HepG2 (cell line): ENCODE data around the gene VCAM1. TPM values are rescaled to one million over a fixed set of nuclear protein-coding genes. Genes with fewer than 3 reads are reported as not detected.

Source experiments
- ATAC-seq: fragments of 200-7000 bp; cut with Tn5 transposase; 3 replicates; pipeline ENCODE4 v1.9.1; 2020; ENCODE audit warnings: mild to moderate bottlenecking, moderate library complexity
- BruUV-seq: library from RNA; stranded (reverse); fragments of 400-500 nt; replicated peaks from 2 replicates; lab custom pipeline; 2021; lab: Mats Ljungman, UMichigan
- CTCF ChIA-PET: fragments of 300-600 bp; formaldehyde crosslinking; extraction: SDS; loops from one replicate; lab custom pipeline; 2021; ENCODE audit warnings: low total read pairs, inconsistent platforms, low intra/inter-chr PET ratio; lab: Yijun Ruan, JAX
- POLR2A ChIA-PET: fragments of 350-600 bp; sonication (Branson Sonifier 250); formaldehyde crosslinking; loops from one replicate; lab custom pipeline; 2020; ENCODE audit warnings: antibody characterized with exemption, inconsistent platforms; lab: Yijun Ruan, JAX
- DNase-seq: peaks from one replicate; pipeline ENCODE4 v3.0.0-alpha.2; 2015; ENCODE audit warnings: low spot score
- FAIRE-seq: peaks from 3 replicates; lab custom pipeline; 2011; peaks lifted over from hg19 to GRCh38; lab: Jason Lieb, UNC
- H2AFZ ChIP-seq: one replicate; pipeline ENCODE4 v1.6.1; 2011; ENCODE audit warnings: low read length, inconsistent platforms
- H3K27ac ChIP-seq: fragments of 300-600 bp; 3 replicates; pipeline ENCODE4 v1.8.0; 2011; ENCODE audit warnings: mixed run types, mild to moderate bottlenecking, mixed read lengths, low read length, inconsistent platforms; ENCODE audit not compliant: insufficient read depth; ENCODE audit errors: extremely low read length
- H3K27me3 ChIP-seq, 2 experiments: fragments of 200-600 bp in 1 of 2; 2 replicates in 1 of 2; 3 replicates in 1 of 2; pipeline versions ENCODE4 v1.6.0 to v1.8.0; 2011; ENCODE audit warnings: low read length in 2 of 2, mild to moderate bottlenecking in 2 of 2, moderate library complexity in 2 of 2, inconsistent platforms in 1 of 2; ENCODE audit not compliant: insufficient read depth in 2 of 2, control insufficient read depth in 1 of 2
- H3K36me3 ChIP-seq, 2 experiments: fragments of 200-600 bp in 1 of 2; replicated peaks in 1 of 2; 2 replicates in 1 of 2; 3 replicates in 1 of 2; pipeline versions ENCODE4 v1.5.1 to v1.8.0; 2011; ENCODE audit warnings: low read length in 2 of 2, inconsistent platforms in 1 of 2; ENCODE audit not compliant: insufficient read depth in 2 of 2, control insufficient read depth in 1 of 2
- H3K4me1 ChIP-seq: 2 replicates; pipeline ENCODE4 v1.5.1; 2012; ENCODE audit warnings: low read length, inconsistent platforms; ENCODE audit not compliant: insufficient read depth
- H3K4me2 ChIP-seq: 2 replicates; pipeline ENCODE4 v1.6.0; 2011; ENCODE audit warnings: low read depth, low read length, inconsistent platforms
- H3K4me3 ChIP-seq, 3 experiments: fragments of 200-600 bp in 1 of 3; sonication (generic), shearing (Covaris generic) in 1 of 3; replicated peaks in 1 of 3; 2 replicates each; pipeline ENCODE4 v1.5.1; 2011 to 2016; ENCODE audit warnings: low read length in 3 of 3, inconsistent platforms in 2 of 3, low read depth in 2 of 3, mild to moderate bottlenecking in 2 of 3, control low read depth in 1 of 3, mixed read lengths in 1 of 3; ENCODE audit not compliant: insufficient read depth in 1 of 3
- H3K79me2 ChIP-seq: one replicate; pipeline ENCODE4 v1.6.1; 2011; ENCODE audit warnings: low read length, inconsistent platforms; ENCODE audit not compliant: insufficient read depth
- H3K9ac ChIP-seq: 2 replicates; pipeline ENCODE4 v1.6.0; 2011; ENCODE audit warnings: mild to moderate bottlenecking, low read depth, low read length, inconsistent platforms; ENCODE audit not compliant: insufficient read depth
- H3K9me3 ChIP-seq: 2 replicates; pipeline ENCODE4 v1.5.1; 2012; ENCODE audit warnings: mild to moderate bottlenecking, low read length
- H4K20me1 ChIP-seq: 2 replicates; pipeline ENCODE4 v1.6.0; 2011; ENCODE audit warnings: inconsistent platforms, mild to moderate bottlenecking, low read length, moderate library complexity; ENCODE audit not compliant: insufficient read depth
- AGO2 ChIP-seq: fragments of 200-400 bp; formaldehyde crosslinking; optimal IDR thresholded peaks from 2 replicates; pipeline ENCODE3; 2017; ENCODE audit warnings: mild to moderate bottlenecking, low read depth, low read length, moderate library complexity
- AKAP8 ChIP-seq: sonication (generic); formaldehyde crosslinking; IDR thresholded peaks from 2 replicates; pipeline ENCODE4 v1.5.1; 2020; ENCODE audit warnings: mild to moderate bottlenecking, missing genetic modification reagents
- BRD4 ChIP-seq: sonication (generic); formaldehyde crosslinking; IDR thresholded peaks from 2 replicates; pipeline ENCODE4 v1.4.0; 2020; ENCODE audit warnings: missing genetic modification reagents
- CENPBD1 ChIP-seq: sonication (generic); formaldehyde crosslinking; IDR thresholded peaks from 2 replicates; pipeline ENCODE4 v1.8.0; 2022; ENCODE audit warnings: missing genetic modification reagents, low read depth, mild to moderate bottlenecking, borderline replicate concordance
- HOXA3 ChIP-seq: sonication (generic); formaldehyde crosslinking; IDR thresholded peaks from 2 replicates; pipeline ENCODE4 v1.5.0; 2020; ENCODE audit warnings: missing genetic modification reagents
- MBD4 ChIP-seq: IDR thresholded peaks from 2 replicates; pipeline ENCODE4 v1.6.1; 2012; ENCODE audit warnings: low read length, inconsistent platforms, borderline replicate concordance
- MYPOP ChIP-seq: sonication (generic); formaldehyde crosslinking; IDR thresholded peaks from 2 replicates; pipeline ENCODE4 v1.8.1; 2023; ENCODE audit warnings: mild to moderate bottlenecking, moderate library complexity, missing genetic modification reagents
- RBFOX2 ChIP-seq: fragments of 200-400 bp; formaldehyde crosslinking; IDR thresholded peaks from 2 replicates; pipeline ENCODE4 v1.6.1; 2017; ENCODE audit warnings: low read depth, mild to moderate bottlenecking, low read length
- SCMH1 ChIP-seq: sonication (generic); formaldehyde crosslinking; IDR thresholded peaks from 2 replicates; pipeline ENCODE4 v1.9.0; 2021; ENCODE audit warnings: missing genetic modification reagents, mild to moderate bottlenecking, borderline replicate concordance
- SMARCE1 ChIP-seq: fragments of 450-650 bp; IDR thresholded peaks from 2 replicates; pipeline ENCODE4 v1.6.1; 2017; ENCODE audit warnings: borderline replicate concordance
- STAG1 ChIP-seq: sonication (generic); formaldehyde crosslinking; IDR thresholded peaks from 2 replicates; pipeline ENCODE4 v1.4.0; 2020; ENCODE audit warnings: missing genetic modification reagents
- YEATS4 ChIP-seq: sonication (generic); formaldehyde crosslinking; IDR thresholded peaks from 2 replicates; pipeline ENCODE4 v1.4.0; 2020; ENCODE audit warnings: missing genetic modification reagents, borderline replicate concordance
- ZBTB3 ChIP-seq: sonication (generic); formaldehyde crosslinking; IDR thresholded peaks from 2 replicates; pipeline ENCODE4 v1.4.0; 2020; ENCODE audit warnings: low read depth, mild to moderate bottlenecking, moderate library complexity, missing genetic modification reagents, borderline replicate concordance
- ZBTB49 ChIP-seq: sonication (generic); formaldehyde crosslinking; IDR thresholded peaks from 2 replicates; pipeline ENCODE4 v1.4.0; 2020; ENCODE audit warnings: missing genetic modification reagents, borderline replicate concordance
- ZNF18 ChIP-seq: sonication (generic); formaldehyde crosslinking; IDR thresholded peaks from 2 replicates; pipeline ENCODE4 v1.8.0; 2022; ENCODE audit warnings: mild to moderate bottlenecking, missing genetic modification reagents; ENCODE audit not compliant: insufficient replicate concordance
- ZNF251 ChIP-seq: sonication (generic); formaldehyde crosslinking; IDR thresholded peaks from 2 replicates; pipeline ENCODE4 v1.9.0; 2021; ENCODE audit warnings: mild to moderate bottlenecking, missing genetic modification reagents
- ZNF263 ChIP-seq: sonication (generic); formaldehyde crosslinking; IDR thresholded peaks from 2 replicates; pipeline ENCODE4 v1.4.0; 2020; ENCODE audit warnings: missing genetic modification reagents
- ZNF3 ChIP-seq: IDR thresholded peaks from 2 replicates; pipeline ENCODE4 v1.7.0; 2017; ENCODE audit warnings: inconsistent platforms
- ZNF383 ChIP-seq: sonication (generic); formaldehyde crosslinking; IDR thresholded peaks from 2 replicates; pipeline ENCODE4 v1.4.0; 2020; ENCODE audit warnings: missing genetic modification reagents, mild to moderate bottlenecking, borderline replicate concordance
- ZNF549 ChIP-seq: sonication (generic); formaldehyde crosslinking; IDR thresholded peaks from 2 replicates; pipeline ENCODE4 v1.5.0; 2020; ENCODE audit warnings: missing genetic modification reagents
- ZNF607 ChIP-seq: sonication (generic); formaldehyde crosslinking; IDR thresholded peaks from 2 replicates; pipeline ENCODE4 v1.5.1; 2020; ENCODE audit warnings: missing genetic modification reagents, mild to moderate bottlenecking, borderline replicate concordance
- WGBS: methylation state at CpG from one replicate; pipeline ENCODE4 v1.1.6; 2017; ENCODE audit warnings: low lambda C conversion rate; 5-methylcytosine and 5-hydroxymethylcytosine counted together
- in situ Hi-C: cut with HindIII; loops from 2 replicates; pipeline ENCODE4 v1.10.0; 2017; ENCODE audit warnings: low pct_unique_long_range_greater_than_20kb; ENCODE audit not compliant: extremely low pct_ligation_motif_present
- intact Hi-C: fragments of 100-400 bp; cut with micrococcal nuclease; formaldehyde crosslinking; loops from one replicate; pipeline ENCODE4 v1.10.0; 2022; ENCODE audit not compliant: unreplicated experiment
- polyA plus RNA-seq, 8 experiments: library from polyadenylated mRNA; depleted of rRNA in 3 of 8; stranded (reverse) in 7 of 8; unstranded in 1 of 8; fragments of >200 nt; fragmentation: Illumina TruSeq in 4 of 8; extraction: Trizol in 4 of 8; gene quantifications; 2 replicates each; pipeline versions ENCODE4 v1.2.1 to v1.2.3, GENCODE V29; 2011 to 2016; ENCODE audit warnings: low read depth in 4 of 8, missing spikeins in 1 of 8, mixed read lengths in 1 of 8; ENCODE audit not compliant: insufficient read depth in 1 of 8
- total RNA-seq, 5 experiments: library from RNA; depleted of rRNA; stranded (reverse); fragments of >200 nt; fragmentation: Illumina TruSeq; extraction: Trizol; gene quantifications; 2 replicates each; pipeline ENCODE4 v1.2.3, GENCODE V29; 2016; ENCODE audit warnings: low read depth in 1 of 5

VCAM1 gene
- total and polyA plus RNA-seq, 2 of the 13 experiments (the other 11 are each of a cell fraction or from before 2014, with no cell fraction given) = not detected

- no peak for TF ChIP-seq MBD4
- no peak for TF ChIP-seq ZBTB49 (CRISPR knock-in tag)
- TF ChIP-seq STAG1 (CRISPR knock-in tag) = no peak
- no peak for TF ChIP-seq ZNF549 (CRISPR knock-in tag)
- no peak for TF ChIP-seq ZNF251 (CRISPR knock-in tag)
- no peak for TF ChIP-seq MYPOP (CRISPR knock-in tag)
- no peak for TF ChIP-seq ZNF3 (CRISPR knock-in tag)
- TF ChIP-seq SCMH1 (CRISPR knock-in tag) = no peak
- TF ChIP-seq ZNF607 (CRISPR knock-in tag) = no peak
- no peak for TF ChIP-seq HOXA3 (CRISPR knock-in tag)
- no peak for TF ChIP-seq ZNF383 (CRISPR knock-in tag)
Observed at GRCh38 chr1:100718581-100718980, 961 bp upstream of the VCAM1 start (continued).

- DNase-seq = no peak
- Histone ChIP-seq H3K36me3 (no peaks in the 10 kb centered on the region), H4K20me1 (no peaks in the 10 kb centered on the region), H3K9me3 (peaks cover 7% of the 10 kb centered on the region; the same call in 1 of the 2 replicates), H3K79me2 (no peaks in the 10 kb centered on the region), H3K27ac (no peak overlapping the region), H2AFZ (no peak overlapping the region), H3K4me2 (no peak overlapping the region), H3K27me3 (no peaks in the 10 kb centered on the region), H3K4me1 (peaks cover 11% of the 10 kb centered on the region), H3K9ac (no peak overlapping the region), H3K4me3 (no peak overlapping the region)
- POLR2A ChIA-PET = no interaction called here
- intact Hi-C loops = no loop called here
- FAIRE-seq = no peak
- CTCF ChIA-PET = no interaction called here
- in situ Hi-C loops = no loop called here
- no peak for ATAC-seq
- 37% methylated on average over 3 of the region's 3 CpGs for WGBS
- BruUV-seq = no TSS peak
- TF ChIP-seq YEATS4 (CRISPR knock-in tag) = no peak
- no peak for TF ChIP-seq ZNF263 (CRISPR knock-in tag)
- TF ChIP-seq AKAP8 (CRISPR knock-in tag) = no peak
- TF ChIP-seq ZBTB3 (CRISPR knock-in tag) = no peak
- TF ChIP-seq ZNF18 = no peak
- no peak for TF ChIP-seq CENPBD1 (CRISPR knock-in tag)
- TF ChIP-seq SMARCE1 = no peak
- TF ChIP-seq AGO2 = no peak
- TF ChIP-seq RBFOX2 = no peak
- TF ChIP-seq BRD4 (CRISPR knock-in tag) = no peak
Observed at GRCh38 chr1:100720101-100720500, 559 bp downstream of the VCAM1 start.
